22Rv1 (cell line): ENCODE results near the gene KY.

Experiments used
- H3K27ac ChIP-seq: fragments of 450-650 bp; 2 replicates; pipeline ENCODE4 v1.5.1; 2017
- CTCF ChIP-seq: fragments of 450-650 bp; IDR thresholded peaks from 2 replicates; pipeline ENCODE4 v1.5.1; 2017; ENCODE audit warnings: mild to moderate bottlenecking
- ZFX ChIP-seq: fragments of 450-650 bp; IDR thresholded peaks from 2 replicates; pipeline ENCODE4 v1.6.1; 2017; ENCODE audit warnings: antibody characterized with exemption, borderline replicate concordance

The KY gene

GRCh38 chr3:134559591-134559990 lies 91.2 kb downstream of the KY start:
- H3K27ac ChIP-seq, result no peak overlapping the region
- TF ChIP-seq ZFX (no peak), CTCF (no peak)
